Activated CD8-positive, alpha-beta T cell treated with anti-CD3 and anti-CD28 coated beads for 36 hours (primary cell): ENCODE results near the gene NHS. TPM values are rescaled to one million over a fixed set of nuclear protein-coding genes. Genes with fewer than 3 reads are reported as not detected.
A peak's percentile ranks its signal among the peaks of the same experiment; 100 is the strongest.

Source experiments
- ATAC-seq: fragments of 200-7000 bp; cut with Tn5 transposase; one replicate; pipeline ENCODE4 v1.10.0; 2021; ENCODE audit warnings: mild to moderate bottlenecking, moderate library complexity
- CTCF ChIA-PET: fragments of 350-600 bp; sonication (Branson Sonifier 250); formaldehyde crosslinking; loops from one replicate; lab custom pipeline; 2021; ENCODE audit warnings: antibody characterized with exemption; lab: Charles Lee
- POLR2A ChIA-PET: fragments of 350-600 bp; sonication (Branson Sonifier 250); formaldehyde crosslinking; loops from one replicate; lab custom pipeline; 2021; ENCODE audit warnings: antibody characterized with exemption; lab: Charles Lee
- DNase-seq: peaks from one replicate; pipeline ENCODE4 v3.0.0-alpha.2; 2020
- H3K27ac Mint-ChIP-seq: one replicate; pipeline ENCODE4 v1.8.0; 2021; ENCODE audit warnings: mild to moderate bottlenecking, mixed read lengths
- H3K27me3 Mint-ChIP-seq: one replicate; pipeline ENCODE4 v1.8.0; 2021; ENCODE audit warnings: mixed read lengths
- H3K36me3 Mint-ChIP-seq: one replicate; pipeline ENCODE4 v1.8.0; 2021; ENCODE audit warnings: low read depth, mixed read lengths
- H3K4me1 Mint-ChIP-seq: one replicate; pipeline ENCODE4 v1.8.0; 2021; ENCODE audit warnings: low read depth, mixed read lengths
- H3K4me3 Mint-ChIP-seq: one replicate; pipeline ENCODE4 v1.8.0; 2021; ENCODE audit warnings: mild to moderate bottlenecking, moderate library complexity, mixed read lengths
- H3K9me3 Mint-ChIP-seq: one replicate; pipeline ENCODE4 v1.8.0; 2021; ENCODE audit warnings: mixed read lengths
- CTCF ChIP-seq: fragments of 200-600 bp; IDR thresholded peaks from one replicate; pipeline ENCODE4 v1.8.0; 2022; ENCODE audit warnings: antibody characterized with exemption, mild to moderate bottlenecking
- intact Hi-C: fragments of 100-400 bp; cut with micrococcal nuclease; formaldehyde crosslinking; loops from one replicate; pipeline ENCODE4 v1.10.0; 2022
- microRNA-seq: library from miRNA; unstranded; fragments of <30 nt; microRNA quantifications from one replicate; pipeline ENCODE4 v1.2.0, GENCODE V29; 2022; ENCODE audit warnings: borderline microRNAs expressed, borderline replicate concordance
- total RNA-seq, 2 experiments: library from RNA; stranded (reverse); gene quantifications; one replicate each; pipeline ENCODE4 v1.2.3, GENCODE V29; 2021

The NHS gene
- total RNA-seq, 2 experiments from 2014 or later, result 6.9 to 7.3 TPM

GRCh38 chrX:17773221-17773876, 398.3 kb downstream of the NHS start:
- TF ChIP-seq CTCF, result no peak
- intact Hi-C loops, result no loop called here
- no peak overlapping the region for H3K4me3 Mint-ChIP-seq
- H3K36me3 Mint-ChIP-seq, result no peaks in the 10 kb centered on the region
- DNase-seq (no peak), ATAC-seq (no peak)
- no peak overlapping the region for H3K27ac Mint-ChIP-seq
- H3K27me3 Mint-ChIP-seq, result no peaks in the 10 kb centered on the region
- peaks cover 15% of the 10 kb centered on the region for H3K4me1 Mint-ChIP-seq
- H3K9me3 Mint-ChIP-seq, result no peaks in the 10 kb centered on the region
- CTCF ChIA-PET, result no interaction called here
- POLR2A ChIA-PET, result no interaction called here

- Mint-ChIP-seq H3K27me3 (no peaks in the 10 kb centered on the region), H3K36me3 (no peaks in the 10 kb centered on the region), H3K27ac (no peak overlapping the region), H3K4me3 (no peak overlapping the region), H3K4me1 (peaks cover 19% of the 10 kb centered on the region), H3K9me3 (no peaks in the 10 kb centered on the region)
- ChIA-PET POLR2A (no interaction called here), CTCF (no interaction called here)
- no peak for ATAC-seq
- no peak for DNase-seq
- no peak for TF ChIP-seq CTCF
- intact Hi-C loops, result no loop called here
These were observed 399.1 kb downstream of the NHS start for GRCh38 chrX:17774053-17774452.

- Mint-ChIP-seq H3K4me1 (peaks cover 24% of the 10 kb centered on the region), H3K27ac (peak overlapping the region; percentile 34), H3K9me3 (peaks cover 3% of the 10 kb centered on the region), H3K4me3 (no peak overlapping the region), H3K27me3 (no peaks in the 10 kb centered on the region), H3K36me3 (no peaks in the 10 kb centered on the region)
- ATAC-seq, result no peak
- intact Hi-C loops, result no loop called here
- no peak for DNase-seq
- no peak for TF ChIP-seq CTCF
- CTCF ChIA-PET, result no interaction called here
- POLR2A ChIA-PET, result no interaction called here
These were observed 404.0 kb downstream of the NHS start for GRCh38 chrX:17778997-17779396.

- no peak overlapping the region for H3K27ac Mint-ChIP-seq
- intact Hi-C loops, result no loop called here
- H3K4me1 Mint-ChIP-seq, result peaks cover 24% of the 10 kb centered on the region
- no peaks in the 10 kb centered on the region for H3K36me3 Mint-ChIP-seq
- TF ChIP-seq CTCF, result no peak
- H3K4me3 Mint-ChIP-seq, result no peak overlapping the region
- ChIA-PET POLR2A (no interaction called here), CTCF (no interaction called here)
- no peaks in the 10 kb centered on the region for H3K27me3 Mint-ChIP-seq
- H3K9me3 Mint-ChIP-seq, result peaks cover 3% of the 10 kb centered on the region
- ATAC-seq (no peak), DNase-seq (no peak)
These were observed 404.4 kb downstream of the NHS start for GRCh38 chrX:17779434-17779833.

Small RNA genes lying within 50 kb of the gene (microRNA-seq; reads per million reads assigned to microRNA genes)
- gene MIR4768, result not detected
